Esophagus muscularis mucosa (tissue), 4 donors: Measurements from ENCODE around the gene PNKP. TPM values are rescaled to one million over a fixed set of nuclear protein-coding genes. Genes with fewer than 3 reads are reported as not detected.

Experiments used
- DNase-seq: peaks from one replicate; pipeline ENCODE4 v3.0.0-alpha.2; 2017; ENCODE audit errors: extremely low spot score
- H3K27ac ChIP-seq, 4 donors: fragments of 200-600 bp; sonication (generic); replicated peaks in 1 of 4; 1 replicate in 3 of 4; 2 replicates in 1 of 4; pipeline ENCODE4 v1.5.1; 2016 to 2019; ENCODE audit warnings: mild to moderate bottlenecking in 1 of 4
- H3K27me3 ChIP-seq, 4 donors: fragments of 200-600 bp; sonication (generic); one replicate each; pipeline versions ENCODE4 v1.5.1 to v1.6.0; 2016 to 2019
- H3K36me3 ChIP-seq, 4 donors: fragments of 200-600 bp; sonication (generic); one replicate each; pipeline ENCODE4 v1.5.1; 2016 to 2019
- H3K4me1 ChIP-seq, 4 donors: fragments of 200-600 bp; sonication (generic); one replicate each; pipeline ENCODE4 v1.5.1; 2016 to 2019
- H3K4me3 ChIP-seq, 4 donors: fragments of 200-600 bp; sonication (generic); 1 replicate in 2 of 4; 2 replicates in 2 of 4; pipeline ENCODE4 v1.5.1; 2016 to 2019; ENCODE audit warnings: mild to moderate bottlenecking in 4 of 4, moderate library complexity in 1 of 4
- H3K9me3 ChIP-seq, 4 donors: fragments of 200-600 bp; sonication (generic); 1 replicate in 3 of 4; 2 replicates in 1 of 4; pipeline ENCODE4 v1.5.1; 2016 to 2019
- EP300 ChIP-seq: sonication (generic); formaldehyde crosslinking; IDR thresholded peaks from one replicate; pipeline ENCODE4 v1.6.1; 2017; ENCODE audit warnings: antibody characterized with exemption
- POLR2A ChIP-seq: fragments of 450-650 bp; IDR thresholded peaks from one replicate; pipeline ENCODE4 v1.6.1; 2017; ENCODE audit warnings: antibody characterized with exemption, moderate library complexity, mild to moderate bottlenecking, low read depth
- POLR2AphosphoS5 ChIP-seq, 2 donors: sonication (generic); formaldehyde crosslinking; IDR thresholded peaks; one replicate each; pipeline ENCODE4 v1.6.1; 2017; ENCODE audit warnings: antibody characterized with exemption in 2 of 2
- WGBS: methylation state at CpG from one replicate; pipeline ENCODE4 v1.1.5; 2018; 5-methylcytosine and 5-hydroxymethylcytosine counted together
- intact Hi-C: fragments of 100-400 bp; cut with DNase I; formaldehyde crosslinking; loops from one replicate; pipeline ENCODE4 v1.15.1; 2023
- total RNA-seq, 4 donors: library from RNA; depleted of rRNA; stranded (reverse); fragments of >200 nt; gene quantifications; one replicate each; pipeline versions ENCODE4 v1.1.0 to v1.2.1, GENCODE V29; 2016
- TF ChIP-seq, protein P1 (sequence below), 3 experiments: fragments of 200-600 bp in 2 of 3; fragments of 450-650 bp in 1 of 3; sonication (generic) in 2 of 3; IDR thresholded peaks; one replicate each; pipeline ENCODE4 v1.5.1; 2017 to 2019; ENCODE audit warnings: antibody characterized with exemption in 3 of 3, mild to moderate bottlenecking in 2 of 3, moderate library complexity in 1 of 3

Gene PNKP
- total RNA-seq, 4 donors from 2014 or later = 21.4 to 43.7 (median 27.8) TPM

GRCh38 chr19:49883094-49883493, 15.7 kb upstream of the PNKP start:
- Histone ChIP-seq H3K4me3 (no peak overlapping the region), H3K36me3 (peaks cover 54 to 96% (median 85%) of the 10 kb centered on the region in 4 donors), H3K4me1 (peaks cover 11 to 24% (median 15%) of the 10 kb centered on the region in 4 donors), H3K9me3 (no peaks in the 10 kb centered on the region), H3K27me3 (no peaks in the 10 kb centered on the region), H3K27ac (no peak overlapping the region)
- WGBS = 98% methylated on average over 5 of the region's 5 CpGs
- no peak for TF ChIP-seq POLR2A
- no peak for TF ChIP-seq EP300
- no peak for TF ChIP-seq POLR2AphosphoS5 (IDR thresholded peaks at IDR 0.05)
- TF ChIP-seq, protein P1, sequence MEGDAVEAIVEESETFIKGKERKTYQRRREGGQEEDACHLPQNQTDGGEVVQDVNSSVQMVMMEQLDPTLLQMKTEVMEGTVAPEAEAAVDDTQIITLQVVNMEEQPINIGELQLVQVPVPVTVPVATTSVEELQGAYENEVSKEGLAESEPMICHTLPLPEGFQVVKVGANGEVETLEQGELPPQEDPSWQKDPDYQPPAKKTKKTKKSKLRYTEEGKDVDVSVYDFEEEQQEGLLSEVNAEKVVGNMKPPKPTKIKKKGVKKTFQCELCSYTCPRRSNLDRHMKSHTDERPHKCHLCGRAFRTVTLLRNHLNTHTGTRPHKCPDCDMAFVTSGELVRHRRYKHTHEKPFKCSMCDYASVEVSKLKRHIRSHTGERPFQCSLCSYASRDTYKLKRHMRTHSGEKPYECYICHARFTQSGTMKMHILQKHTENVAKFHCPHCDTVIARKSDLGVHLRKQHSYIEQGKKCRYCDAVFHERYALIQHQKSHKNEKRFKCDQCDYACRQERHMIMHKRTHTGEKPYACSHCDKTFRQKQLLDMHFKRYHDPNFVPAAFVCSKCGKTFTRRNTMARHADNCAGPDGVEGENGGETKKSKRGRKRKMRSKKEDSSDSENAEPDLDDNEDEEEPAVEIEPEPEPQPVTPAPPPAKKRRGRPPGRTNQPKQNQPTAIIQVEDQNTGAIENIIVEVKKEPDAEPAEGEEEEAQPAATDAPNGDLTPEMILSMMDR (IDR thresholded peaks at IDR 0.05) = no peak
- no peak for DNase-seq
- intact Hi-C loops = no loop called here

GRCh38 chr19:49882643-49883042, 15.3 kb upstream of the PNKP start:
- 100% methylated on average over 8 of the region's 14 CpGs for WGBS
- Histone ChIP-seq H3K9me3 (no peaks in the 10 kb centered on the region), H3K4me3 (no peak overlapping the region), H3K27ac (no peak overlapping the region), H3K27me3 (no peaks in the 10 kb centered on the region), H3K36me3 (peaks cover 54 to 92% (median 82%) of the 10 kb centered on the region in 4 donors), H3K4me1 (peaks cover 12 to 25% (median 17%) of the 10 kb centered on the region in 4 donors)
- no peak for DNase-seq
- TF ChIP-seq POLR2AphosphoS5 (IDR thresholded peaks at IDR 0.05) = no peak
- no peak for TF ChIP-seq EP300
- TF ChIP-seq, protein P1 (IDR thresholded peaks at IDR 0.05) = no peak
- no peak for TF ChIP-seq POLR2A
- intact Hi-C loops = no loop called here

GRCh38 chr19:49881672-49882394, 14.5 kb upstream of the PNKP start:
- no peak overlapping the region for H3K27ac ChIP-seq
- TF ChIP-seq, protein P1 (IDR thresholded peaks at IDR 0.05) = no peak
- TF ChIP-seq POLR2AphosphoS5 (IDR thresholded peaks at IDR 0.05) (no peak), POLR2A (no peak), EP300 (no peak)
- no peak overlapping the region for H3K4me3 ChIP-seq
- DNase-seq = no peak
- H3K36me3 ChIP-seq = peaks cover 54 to 84% (median 79%) of the 10 kb centered on the region in 4 donors
- WGBS = 86% methylated on average over 31 of the region's 31 CpGs
- peaks cover 12 to 25% (median 17%) of the 10 kb centered on the region in 4 donors for H3K4me1 ChIP-seq
- intact Hi-C loops = no loop called here
- H3K9me3 ChIP-seq = no peaks in the 10 kb centered on the region
- no peaks in the 10 kb centered on the region for H3K27me3 ChIP-seq

DNA sequence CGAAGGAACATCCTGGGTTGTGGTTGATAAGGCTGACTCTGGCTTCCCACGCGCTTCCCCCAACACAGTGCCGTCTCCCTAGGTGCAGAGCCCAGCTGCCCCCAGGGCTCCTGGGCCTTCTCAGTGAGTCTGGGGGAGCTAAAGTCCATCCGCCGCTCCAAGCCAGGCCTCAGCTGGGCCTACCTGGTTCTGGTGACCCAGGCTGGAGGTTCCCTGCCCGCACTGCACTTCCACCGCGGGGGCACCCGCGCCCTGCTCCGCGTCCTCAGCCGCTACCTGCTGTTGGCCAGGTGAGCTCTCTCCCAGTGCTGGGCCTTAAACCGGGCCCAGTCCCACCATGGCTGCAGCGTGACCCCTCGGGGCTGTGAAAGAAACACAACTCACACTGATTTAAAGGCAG, 13.8 kb upstream of the PNKP start:
- 83% methylated on average over 14 of the region's 17 CpGs for WGBS
- Histone ChIP-seq H3K36me3 (peaks cover 54 to 77% (median 76%) of the 10 kb centered on the region in 4 donors), H3K9me3 (no peaks in the 10 kb centered on the region), H3K27ac (no peak overlapping the region), H3K27me3 (no peaks in the 10 kb centered on the region), H3K4me3 (no peak overlapping the region), H3K4me1 (peaks cover 12 to 25% (median 17%) of the 10 kb centered on the region in 4 donors)
- intact Hi-C loops = no loop called here
- no peak for DNase-seq
- TF ChIP-seq POLR2AphosphoS5 (IDR thresholded peaks at IDR 0.05) (no peak), EP300 (no peak), POLR2A (no peak)
- TF ChIP-seq, protein P1 (IDR thresholded peaks at IDR 0.05) = no peak
